ENCODE results near the gene HPS3.

The HPS3 gene

DNA sequence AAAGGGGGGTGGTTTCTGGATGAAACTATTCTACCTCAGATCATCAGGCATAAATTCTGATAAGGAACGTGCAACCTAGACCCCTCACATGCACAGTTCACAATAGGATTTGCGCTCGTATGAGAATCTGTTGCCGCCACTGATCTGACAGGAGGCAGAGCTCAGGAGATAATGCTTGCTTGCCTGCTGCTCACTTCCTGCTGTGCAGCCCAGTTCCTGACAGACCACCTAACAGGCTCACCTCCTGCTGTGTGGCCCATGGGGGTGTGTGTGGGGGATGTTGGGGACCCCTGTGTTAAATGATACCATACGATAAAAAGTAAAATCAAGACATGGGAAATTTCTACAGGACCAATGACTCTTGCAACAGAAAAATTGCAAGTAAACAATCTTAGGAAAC is 68.2 kb downstream of the HPS3 start:
- H3K36me3 ChIP-seq (replicated peaks) = no peaks in the 10 kb centered on the region
- no peak overlapping the region for H3K27ac ChIP-seq
- TF ChIP-seq, protein P1, sequence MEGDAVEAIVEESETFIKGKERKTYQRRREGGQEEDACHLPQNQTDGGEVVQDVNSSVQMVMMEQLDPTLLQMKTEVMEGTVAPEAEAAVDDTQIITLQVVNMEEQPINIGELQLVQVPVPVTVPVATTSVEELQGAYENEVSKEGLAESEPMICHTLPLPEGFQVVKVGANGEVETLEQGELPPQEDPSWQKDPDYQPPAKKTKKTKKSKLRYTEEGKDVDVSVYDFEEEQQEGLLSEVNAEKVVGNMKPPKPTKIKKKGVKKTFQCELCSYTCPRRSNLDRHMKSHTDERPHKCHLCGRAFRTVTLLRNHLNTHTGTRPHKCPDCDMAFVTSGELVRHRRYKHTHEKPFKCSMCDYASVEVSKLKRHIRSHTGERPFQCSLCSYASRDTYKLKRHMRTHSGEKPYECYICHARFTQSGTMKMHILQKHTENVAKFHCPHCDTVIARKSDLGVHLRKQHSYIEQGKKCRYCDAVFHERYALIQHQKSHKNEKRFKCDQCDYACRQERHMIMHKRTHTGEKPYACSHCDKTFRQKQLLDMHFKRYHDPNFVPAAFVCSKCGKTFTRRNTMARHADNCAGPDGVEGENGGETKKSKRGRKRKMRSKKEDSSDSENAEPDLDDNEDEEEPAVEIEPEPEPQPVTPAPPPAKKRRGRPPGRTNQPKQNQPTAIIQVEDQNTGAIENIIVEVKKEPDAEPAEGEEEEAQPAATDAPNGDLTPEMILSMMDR (IDR thresholded peaks at IDR 0.05; ENCODE audit: low read depth, low read length, missing control alignments) = no peak
- DNase-seq = no peak
- no peaks in the 10 kb centered on the region for H3K27me3 ChIP-seq (replicated peaks)
- in situ Hi-C loops (cut with HindIII; ENCODE audit: low pct_ligation_motif_present, low sequenced_read_pairs) = no loop called here
- peak overlapping the region; percentile 0 for H3K4me3 ChIP-seq (ENCODE audit: low read depth, low read length)

GRCh38 chr3:149198611-149199010 is 69.2 kb downstream of the HPS3 start:
- no peaks in the 10 kb centered on the region for H3K27me3 ChIP-seq (replicated peaks)
- in situ Hi-C loops (cut with HindIII; ENCODE audit: low pct_ligation_motif_present, low sequenced_read_pairs) = no loop called here
- no peak overlapping the region for H3K4me3 ChIP-seq (ENCODE audit: low read depth, low read length)
- no peak overlapping the region for H3K27ac ChIP-seq
- TF ChIP-seq, protein P1 (IDR thresholded peaks at IDR 0.05; ENCODE audit: low read depth, low read length, missing control alignments) = no peak
- H3K36me3 ChIP-seq (replicated peaks) = no peaks in the 10 kb centered on the region
- peak; percentile 25 for DNase-seq

DNA sequence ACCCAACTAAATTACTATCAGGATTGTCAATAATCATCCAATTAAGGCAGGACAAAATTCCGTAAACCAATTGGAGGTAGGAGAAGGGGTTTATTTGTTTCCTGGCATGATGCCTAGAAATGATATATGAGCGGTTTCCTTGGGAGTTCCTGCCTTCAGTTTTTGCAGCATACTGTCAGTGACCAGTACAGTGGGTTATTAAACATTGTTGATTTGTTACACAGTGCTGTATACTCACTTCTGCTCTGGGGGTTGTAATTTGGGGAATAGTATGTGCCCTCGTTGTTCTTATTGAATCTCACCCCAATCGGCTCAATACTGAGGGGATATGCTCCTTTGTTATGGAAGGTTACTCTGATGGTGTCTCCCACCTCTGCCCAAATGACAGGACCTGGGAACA is 70.0 kb downstream of the HPS3 start:
- no peaks in the 10 kb centered on the region for H3K36me3 ChIP-seq (replicated peaks)
- TF ChIP-seq, protein P1 (IDR thresholded peaks at IDR 0.05; ENCODE audit: low read depth, low read length, missing control alignments) = no peak
- no peaks in the 10 kb centered on the region for H3K27me3 ChIP-seq (replicated peaks)
- H3K27ac ChIP-seq = no peak overlapping the region
- in situ Hi-C loops (cut with HindIII; ENCODE audit: low pct_ligation_motif_present, low sequenced_read_pairs) = no loop called here
- no peak for DNase-seq
- H3K4me3 ChIP-seq (ENCODE audit: low read depth, low read length) = no peak overlapping the region

DNA sequence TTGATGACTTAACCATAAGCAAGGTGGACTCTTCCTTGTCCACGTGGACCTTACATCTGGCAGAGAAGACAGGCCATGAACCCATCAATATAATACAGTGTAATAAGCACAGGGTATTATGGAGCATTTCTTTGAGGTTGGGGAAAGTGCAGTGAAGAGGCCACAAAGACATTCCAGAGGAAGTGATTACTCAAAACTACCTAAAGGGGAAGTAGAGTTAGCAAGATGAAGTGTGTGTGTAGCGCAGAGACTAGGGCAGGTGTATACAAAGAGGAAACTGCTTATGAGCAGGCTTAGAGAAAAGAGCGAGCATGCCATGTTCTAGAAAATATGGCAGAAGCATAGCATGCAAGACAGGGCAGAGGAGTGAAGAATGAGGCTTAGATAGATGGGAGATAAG is 74.3 kb downstream of the HPS3 start:
- TF ChIP-seq, protein P1 (IDR thresholded peaks at IDR 0.05; ENCODE audit: low read depth, low read length, missing control alignments) = no peak
- no peak overlapping the region for H3K4me3 ChIP-seq (ENCODE audit: low read depth, low read length)
- H3K36me3 ChIP-seq (replicated peaks) = no peaks in the 10 kb centered on the region
- in situ Hi-C loops (cut with HindIII; ENCODE audit: low pct_ligation_motif_present, low sequenced_read_pairs) = no loop called here
- no peaks in the 10 kb centered on the region for H3K27me3 ChIP-seq (replicated peaks)
- DNase-seq = no peak
- no peak overlapping the region for H3K27ac ChIP-seq

DNA sequence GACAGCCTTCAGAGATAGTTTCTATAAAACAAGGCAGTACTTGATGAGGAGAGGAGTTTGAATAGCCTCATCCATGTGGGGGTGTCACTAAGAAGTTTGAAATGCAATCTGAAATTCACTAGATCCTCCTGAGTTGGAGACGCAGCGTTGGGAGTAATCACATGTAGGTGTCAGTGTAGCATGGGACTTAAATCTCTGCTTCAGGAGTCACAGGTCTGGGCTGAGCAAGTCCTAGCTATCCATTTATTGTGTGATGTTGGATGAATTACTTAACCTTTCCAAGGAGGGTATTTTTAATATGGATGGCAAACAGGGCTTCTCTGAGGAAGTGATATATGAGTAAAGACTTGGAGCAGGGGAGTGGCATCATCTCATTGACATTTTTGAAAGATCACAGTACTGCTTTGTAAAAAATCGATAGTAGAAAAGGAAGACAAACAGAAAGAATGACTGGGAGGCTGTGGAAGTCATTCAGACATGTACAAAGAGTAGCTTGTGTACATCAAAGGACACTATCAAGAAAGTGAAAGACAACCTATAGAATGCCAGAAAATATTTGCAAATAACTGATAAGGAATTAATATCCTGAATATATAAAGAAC is 75.1 kb downstream of the HPS3 start:
- no peak for DNase-seq
- Histone ChIP-seq H3K36me3 (replicated peaks) (no peaks in the 10 kb centered on the region), H3K27me3 (replicated peaks) (no peaks in the 10 kb centered on the region), H3K4me3 (ENCODE audit: low read depth, low read length) (no peak overlapping the region), H3K27ac (no peak overlapping the region)
- TF ChIP-seq, protein P1 (IDR thresholded peaks at IDR 0.05; ENCODE audit: low read depth, low read length, missing control alignments) = no peak
- in situ Hi-C loops (cut with HindIII; ENCODE audit: low pct_ligation_motif_present, low sequenced_read_pairs) = no loop called here

GRCh38 chr3:149207475-149207874 is 78.0 kb downstream of the HPS3 start:
- no peak for DNase-seq
- Histone ChIP-seq H3K27me3 (replicated peaks) (no peaks in the 10 kb centered on the region), H3K36me3 (replicated peaks) (no peaks in the 10 kb centered on the region), H3K4me3 (ENCODE audit: low read depth, low read length) (no peak overlapping the region), H3K27ac (no peak overlapping the region)
- TF ChIP-seq, protein P1 (IDR thresholded peaks at IDR 0.05; ENCODE audit: low read depth, low read length, missing control alignments) = no peak
- in situ Hi-C loops (cut with HindIII; ENCODE audit: low pct_ligation_motif_present, low sequenced_read_pairs) = no loop called here
